ENCODE data around the gene REV1. TPM values are rescaled to one million over a fixed set of nuclear protein-coding genes. Genes with fewer than 3 reads are reported as not detected.

Gene REV1
- total RNA-seq, 1 donor from 2014 or later: 51.9 TPM

DNA sequence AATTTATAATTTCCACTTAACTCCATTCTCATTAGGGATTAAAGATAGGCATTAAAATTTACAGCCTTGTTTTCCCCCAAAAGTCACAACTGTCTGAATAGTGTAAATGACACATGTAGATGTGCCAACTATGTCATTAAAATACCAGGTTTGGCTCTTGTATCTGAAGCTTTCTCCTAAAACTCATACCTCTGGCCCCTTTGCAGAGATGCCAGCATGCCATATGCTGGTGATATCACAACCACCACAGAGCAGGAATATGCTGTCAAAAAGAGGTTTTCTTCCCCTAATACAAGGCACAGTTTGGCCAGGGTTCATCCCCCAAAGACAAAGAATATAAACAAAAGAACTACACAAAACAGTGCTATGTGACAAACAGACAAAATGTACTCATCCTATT, 65.4 kb downstream of the REV1 start:
- Mint-ChIP-seq H3K36me3 (peaks cover 42% of the 10 kb centered on the region), H3K27ac (no peak overlapping the region), H3K4me1 (no peaks in the 10 kb centered on the region), H3K4me3 (no peak overlapping the region), H3K9me3 (no peaks in the 10 kb centered on the region), H3K27me3 (ENCODE audit: insufficient read depth, low read depth) (no peaks in the 10 kb centered on the region)
- DNase-seq (ENCODE audit: low spot score): no peak
- Histone ChIP-seq H3K79me2 (ENCODE audit: low read depth) (no peaks in the 10 kb centered on the region), H3K4me3 (no peak overlapping the region), H3K27me3 (no peaks in the 10 kb centered on the region), H3K4me2 (no peak overlapping the region), H2AFZ (replicated peaks) (no peak overlapping the region), H3K36me3 (peaks cover 4% of the 10 kb centered on the region), H3K9me3 (ENCODE audit: low read depth) (no peaks in the 10 kb centered on the region), H4K20me1 (ENCODE audit: low read depth) (no peaks in the 10 kb centered on the region), H3F3A (ENCODE audit: low read depth) (no peaks in the 10 kb centered on the region), H3K4me1 (no peaks in the 10 kb centered on the region), H3K27ac (no peak overlapping the region), H3K9ac (no peak overlapping the region)
- TF ChIP-seq EZH2 (IDR thresholded peaks at IDR 0.05): no peak
- TF ChIP-seq EZH2phosphoT487 (IDR thresholded peaks at IDR 0.05): no peak
- no peak for TF ChIP-seq CTCF (IDR thresholded peaks at IDR 0.05)

DNA sequence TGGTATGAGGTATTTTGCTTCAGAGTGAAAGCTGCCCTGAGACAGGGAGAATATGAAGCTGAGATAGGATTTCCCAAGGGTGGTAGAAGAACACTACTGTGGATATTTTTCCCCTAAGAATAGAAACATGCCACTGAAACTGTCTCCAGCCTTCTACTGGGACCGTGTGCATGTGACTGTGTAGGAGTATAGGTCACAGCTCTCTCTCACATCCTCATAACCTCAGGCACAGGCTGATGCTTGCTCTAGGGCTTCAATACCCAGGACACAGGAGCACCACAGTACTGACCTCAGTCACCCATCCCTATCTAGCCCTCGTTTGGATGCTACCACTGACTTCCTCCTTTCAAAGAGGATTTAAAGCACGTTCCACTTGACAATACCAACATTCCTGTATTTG, 67.2 kb downstream of the REV1 start:
- Mint-ChIP-seq H3K9me3 (no peaks in the 10 kb centered on the region), H3K27ac (no peak overlapping the region), H3K27me3 (ENCODE audit: insufficient read depth, low read depth) (no peaks in the 10 kb centered on the region), H3K4me1 (no peaks in the 10 kb centered on the region), H3K36me3 (peaks cover 46% of the 10 kb centered on the region), H3K4me3 (no peak overlapping the region)
- Histone ChIP-seq H3K27ac (no peak overlapping the region), H3K79me2 (ENCODE audit: low read depth) (no peaks in the 10 kb centered on the region), H3K9ac (no peak overlapping the region), H3K36me3 (peaks cover 4% of the 10 kb centered on the region), H3K4me3 (no peak overlapping the region), H2AFZ (replicated peaks) (no peak overlapping the region), H3K27me3 (no peaks in the 10 kb centered on the region), H3K4me2 (no peak overlapping the region), H4K20me1 (ENCODE audit: low read depth) (no peaks in the 10 kb centered on the region), H3K9me3 (ENCODE audit: low read depth) (no peaks in the 10 kb centered on the region), H3K4me1 (no peaks in the 10 kb centered on the region), H3F3A (ENCODE audit: low read depth) (no peaks in the 10 kb centered on the region)
- no peak for DNase-seq (ENCODE audit: low spot score)
- TF ChIP-seq CTCF (IDR thresholded peaks at IDR 0.05): no peak
- TF ChIP-seq EZH2phosphoT487 (IDR thresholded peaks at IDR 0.05): no peak
- no peak for TF ChIP-seq EZH2 (IDR thresholded peaks at IDR 0.05)

DNA sequence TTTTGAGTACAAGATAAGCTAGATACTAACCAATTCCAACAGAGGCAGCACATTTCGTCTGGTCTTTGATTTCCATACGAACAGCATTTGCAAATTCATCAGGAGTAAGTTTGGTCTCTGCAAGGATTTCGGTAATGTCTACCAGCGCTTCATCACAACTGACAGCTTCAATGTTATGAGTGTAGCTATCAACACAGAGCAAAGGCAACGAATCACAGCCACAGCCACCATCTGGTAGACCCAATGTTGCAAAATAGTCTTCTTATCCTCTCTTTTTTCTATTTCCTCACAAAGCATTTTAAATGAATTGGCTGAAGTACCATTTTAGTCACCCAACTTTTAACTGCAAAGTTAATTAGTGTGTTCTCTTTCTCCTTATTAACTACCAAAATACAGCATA, 68.3 kb downstream of the REV1 start:
- H3K27ac Mint-ChIP-seq: no peak overlapping the region
- Histone ChIP-seq H3F3A (ENCODE audit: low read depth) (no peaks in the 10 kb centered on the region), H3K9me3 (ENCODE audit: low read depth) (no peaks in the 10 kb centered on the region), H3K79me2 (ENCODE audit: low read depth) (no peaks in the 10 kb centered on the region), H3K27ac (no peak overlapping the region), H3K27me3 (no peaks in the 10 kb centered on the region), H2AFZ (replicated peaks) (no peak overlapping the region), H3K4me3 (no peak overlapping the region), H3K9ac (no peak overlapping the region), H3K36me3 (peaks cover 4% of the 10 kb centered on the region), H3K4me2 (no peak overlapping the region), H3K4me1 (no peaks in the 10 kb centered on the region), H4K20me1 (ENCODE audit: low read depth) (no peaks in the 10 kb centered on the region)
- H3K4me1 Mint-ChIP-seq: no peaks in the 10 kb centered on the region
- no peak for TF ChIP-seq EZH2 (IDR thresholded peaks at IDR 0.05)
- TF ChIP-seq CTCF (IDR thresholded peaks at IDR 0.05): no peak
- TF ChIP-seq EZH2phosphoT487 (IDR thresholded peaks at IDR 0.05): no peak
- H3K9me3 Mint-ChIP-seq: no peaks in the 10 kb centered on the region
- no peak overlapping the region for H3K4me3 Mint-ChIP-seq
- no peak for DNase-seq (ENCODE audit: low spot score)
- H3K36me3 Mint-ChIP-seq: peaks cover 42% of the 10 kb centered on the region
- H3K27me3 Mint-ChIP-seq (ENCODE audit: insufficient read depth, low read depth): no peaks in the 10 kb centered on the region
